Stimulated activated CD4-positive, alpha-beta T cell treated with anti-CD3 and anti-CD28 coated beads, Interleukin-15, amount 100 ng/mL, for 1 hour (primary cell): ENCODE measurements around the gene RAB30.

Experiments used
- DNase-seq, 2 donors: peaks; one replicate each; pipeline ENCODE4 v3.0.0-alpha.2; 2020; ENCODE audit warnings: low read depth in 1 of 2, low spot score in 1 of 2

Gene RAB30

GRCh38 chr11:83070731-83071566 lies 748 bp downstream of the RAB30 start:
- no peak for DNase-seq

- DNase-seq, result no peak
Measured at GRCh38 chr11:83070044-83070701, 1.5 kb downstream of the RAB30 start.

GRCh38 chr11:83069441-83070043 lies 2.2 kb downstream of the RAB30 start:
- no peak for DNase-seq

GRCh38 chr11:83068568-83068967 lies 3.1 kb downstream of the RAB30 start:
- no peak for DNase-seq

- no peak for DNase-seq
Measured at GRCh38 chr11:83064011-83064410, 7.7 kb downstream of the RAB30 start.

- DNase-seq, result no peak
Measured at GRCh38 chr11:83063073-83063754, 8.5 kb downstream of the RAB30 start.

- no peak for DNase-seq
Measured at GRCh38 chr11:83061883-83062282, 9.8 kb downstream of the RAB30 start.

- DNase-seq, result no peak
Measured at GRCh38 chr11:83060965-83061364, 10.7 kb downstream of the RAB30 start.

- DNase-seq, result no peak
Measured at GRCh38 chr11:83057721-83058120, 14.0 kb downstream of the RAB30 start.

- DNase-seq, result no peak
Measured at GRCh38 chr11:83056611-83057010, 15.1 kb downstream of the RAB30 start.

GRCh38 chr11:83056204-83056603 lies 15.5 kb downstream of the RAB30 start:
- DNase-seq, result no peak

GRCh38 chr11:83054904-83055380 lies 16.8 kb downstream of the RAB30 start:
- DNase-seq, result no peak

- DNase-seq, result no peak
Measured at GRCh38 chr11:83054001-83054400, 17.7 kb downstream of the RAB30 start.

- no peak for DNase-seq
Measured at GRCh38 chr11:83051760-83052671, 19.7 kb downstream of the RAB30 start.

- DNase-seq, result no peak
Measured at GRCh38 chr11:83047515-83048225, 24.0 kb downstream of the RAB30 start.

- no peak for DNase-seq
Measured at GRCh38 chr11:83046621-83047172, 25.0 kb downstream of the RAB30 start.

- no peak for DNase-seq
Measured at GRCh38 chr11:83044958-83045712, 26.6 kb downstream of the RAB30 start.

GRCh38 chr11:83042964-83043711 lies 28.6 kb downstream of the RAB30 start:
- DNase-seq, result no peak
